Mesenteric fat pad (tissue), 1 donor: ENCODE measurements around the gene GRIK5. TPM values are rescaled to one million over a fixed set of nuclear protein-coding genes. Genes with fewer than 3 reads are reported as not detected.
"Not testable (repeated sequence)": the region's sequence is repeated elsewhere in the genome, so short reads cannot be mapped to it uniquely, and the experiment has no call there.

Experiments
- DNase-seq: peaks from one replicate; pipeline ENCODE4 v3.0.0-alpha.2; 2020; ENCODE audit warnings: low spot score
- total RNA-seq: library from RNA; stranded (reverse); fragmentation: NEBNext Ultra II Directional; extraction: Animal tissue kit (Norgen Biotek cat#: 25700); gene quantifications from one replicate; pipeline ENCODE4 v1.2.1, GENCODE V29; 2021
- donor health status: DM: yes; HTN: yes; CAD: no.

GRIK5 gene
- total RNA-seq, 1 donor from 2014 or later, result 0.80 TPM

GRCh38 chr19:42023121-42023942 lies 46.7 kb downstream of the GRIK5 start:
- no peak for DNase-seq

- DNase-seq, result no peak
Measured at GRCh38 chr19:42022616-42023015, 47.4 kb downstream of the GRIK5 start.

GRCh38 chr19:42021185-42021584 lies 48.8 kb downstream of the GRIK5 start:
- DNase-seq, result no peak

GRCh38 chr19:42018503-42019193 lies 51.4 kb downstream of the GRIK5 start:
- DNase-seq, result no peak

- DNase-seq, result no peak
Measured at GRCh38 chr19:42017040-42017439, 53.0 kb downstream of the GRIK5 start.

GRCh38 chr19:42012747-42013146 lies 57.3 kb downstream of the GRIK5 start:
- not testable (repeated sequence) for DNase-seq

- DNase-seq, result no peak
Measured at GRCh38 chr19:42010245-42011126, 59.5 kb downstream of the GRIK5 start.

- no peak for DNase-seq
Measured at GRCh38 chr19:42006569-42006968, 63.4 kb downstream of the GRIK5 start.

GRCh38 chr19:42005504-42005903 lies 64.5 kb downstream of the GRIK5 start:
- DNase-seq, result no peak

GRCh38 chr19:42003506-42004294 lies 66.3 kb downstream of the GRIK5 start:
- no peak for DNase-seq

- DNase-seq, result no peak
Measured at GRCh38 chr19:41999878-42000208, 70.2 kb downstream of the GRIK5 start.

GRCh38 chr19:41999071-41999877 lies 70.7 kb downstream of the GRIK5 start:
- DNase-seq, result no peak

GRCh38 chr19:41998246-41999020 lies 71.6 kb downstream of the GRIK5 start:
- DNase-seq, result no peak

- no peak for DNase-seq
Measured at GRCh38 chr19:41997851-41998229, 72.2 kb downstream of the GRIK5 start.

GRCh38 chr19:41997121-41997850 lies 72.7 kb downstream of the GRIK5 start:
- DNase-seq, result no peak

- DNase-seq, result no peak
Measured at GRCh38 chr19:41995959-41996797, 73.8 kb downstream of the GRIK5 start.
